ENCODE data around the gene PTGDR. TPM values are rescaled to one million over a fixed set of nuclear protein-coding genes. Genes with fewer than 3 reads are reported as not detected.

PTGDR gene
- total and polyA plus RNA-seq, 2 of the 8 experiments (the other 6 are each of a cell fraction or from before 2014, with no cell fraction given), result 0.22 to 0.83 TPM

GRCh38 chr14:52313903-52314594, 46.6 kb downstream of the PTGDR start, which contains the start of gene PTGER2 (continued):
- TF ChIP-seq TAF7 (optimal IDR thresholded peaks at IDR 0.05; ENCODE audit: borderline replicate concordance, low read depth, low read length) (no peak), NANOG (IDR thresholded peaks at IDR 0.05; ENCODE audit: insufficient read depth, low read depth, low read length, poor library complexity, severe bottlenecking) (no peak), CBX5 (IDR thresholded peaks at IDR 0.05; ENCODE audit: low read depth, low read length) (no peak), TAF1 (IDR thresholded peaks at IDR 0.05; ENCODE audit: low read depth, low read length) (no peak), EP300 (IDR thresholded peaks at IDR 0.05; ENCODE audit: borderline replicate concordance in 1 of 2, low read depth in 2 of 2, low read length in 2 of 2) (no peak), SP2 (IDR thresholded peaks at IDR 0.05; ENCODE audit: low read length) (no peak), SIN3A (conservative IDR thresholded peaks at IDR 0.05 in 1 of 2, IDR thresholded peaks at IDR 0.05 in 1 of 2; ENCODE audit: low read depth in 1 of 2, low read length in 2 of 2) (0 out of 4 replicates have a peak, but pooled peaks of 1 of the 2 experiments have one; percentile 33), EZH2 (IDR thresholded peaks at IDR 0.05; ENCODE audit: low read depth, low read length, severe bottlenecking) (peak; percentile 86), CHD2 (IDR thresholded peaks at IDR 0.05; ENCODE audit: low read length) (no peak), RFX5 (IDR thresholded peaks at IDR 0.05; ENCODE audit: borderline replicate concordance, low read depth, low read length) (no peak), BRCA1 (IDR thresholded peaks at IDR 0.05; ENCODE audit: low read depth, low read length) (no peak), CTCF (IDR thresholded peaks at IDR 0.05; ENCODE audit: control extremely low read depth in 1 of 3, insufficient read depth in 1 of 3, low read depth in 1 of 3, low read length in 3 of 3) (no peak), RBBP5 (IDR thresholded peaks at IDR 0.05; ENCODE audit: borderline replicate concordance, low read depth, low read length) (no peak; the same call in 1 of the 2 replicates), BCL11A (IDR thresholded peaks at IDR 0.05; ENCODE audit: low read depth in 2 of 2, low read length in 2 of 2) (no peak), JUND (IDR thresholded peaks at IDR 0.05; ENCODE audit: low read length) (no peak), POU5F1 (IDR thresholded peaks at IDR 0.05; ENCODE audit: low read depth, low read length) (no peak), ZNF274 (IDR thresholded peaks at IDR 0.05; ENCODE audit: borderline replicate concordance, extremely low read depth, low read length) (no peak), SP1 (IDR thresholded peaks at IDR 0.05; ENCODE audit: low read depth, low read length) (no peak), GTF2F1 (IDR thresholded peaks at IDR 0.05; ENCODE audit: borderline replicate concordance, low read depth, low read length) (no peak), JUN (IDR thresholded peaks at IDR 0.05; ENCODE audit: low read depth, low read length) (no peak)
- TF ChIP-seq, protein P1, sequence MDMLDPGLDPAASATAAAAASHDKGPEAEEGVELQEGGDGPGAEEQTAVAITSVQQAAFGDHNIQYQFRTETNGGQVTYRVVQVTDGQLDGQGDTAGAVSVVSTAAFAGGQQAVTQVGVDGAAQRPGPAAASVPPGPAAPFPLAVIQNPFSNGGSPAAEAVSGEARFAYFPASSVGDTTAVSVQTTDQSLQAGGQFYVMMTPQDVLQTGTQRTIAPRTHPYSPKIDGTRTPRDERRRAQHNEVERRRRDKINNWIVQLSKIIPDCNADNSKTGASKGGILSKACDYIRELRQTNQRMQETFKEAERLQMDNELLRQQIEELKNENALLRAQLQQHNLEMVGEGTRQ (IDR thresholded peaks at IDR 0.05; ENCODE audit: low read length), result no peak

Measured in H1 (cell line).